ENCODE data around the gene SYNE1.

SYNE1 gene

DNA sequence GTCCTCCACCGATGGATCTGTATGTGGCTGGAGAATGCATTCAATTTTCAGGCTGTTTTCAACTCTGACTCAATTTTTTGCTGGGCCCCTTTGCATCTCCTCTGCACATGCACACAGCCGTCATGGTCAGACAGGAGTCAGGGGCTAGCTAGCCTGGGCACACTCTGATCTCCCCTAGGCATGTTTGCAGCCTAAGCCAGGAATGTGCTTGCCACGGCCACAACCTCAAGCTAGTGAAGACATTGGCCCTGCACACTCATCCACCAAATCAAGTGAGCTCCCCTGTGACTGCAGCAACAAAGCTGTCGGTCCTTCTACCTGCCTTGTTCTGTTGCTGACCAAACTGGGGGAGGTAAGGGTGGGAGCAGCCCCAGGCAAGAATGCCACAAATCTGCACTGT lies 529.2 kb downstream of the SYNE1 start:
- H3K36me3 ChIP-seq = no peaks in the 10 kb centered on the region
- no peak overlapping the region for H3K27ac ChIP-seq
- H3K4me3 ChIP-seq (ENCODE audit: low read depth in 1 of 2, low read length in 1 of 2) = no peak overlapping the region
- H3K27me3 ChIP-seq = peaks cover 22% of the 10 kb centered on the region
- no peaks in the 10 kb centered on the region for H3K9me3 ChIP-seq
- H3K4me1 ChIP-seq (ENCODE audit: control insufficient read depth in 1 of 2, insufficient read depth in 1 of 2, low read depth in 1 of 2, low read length in 1 of 2) = no peaks in the 10 kb centered on the region
- TF ChIP-seq, protein P1, sequence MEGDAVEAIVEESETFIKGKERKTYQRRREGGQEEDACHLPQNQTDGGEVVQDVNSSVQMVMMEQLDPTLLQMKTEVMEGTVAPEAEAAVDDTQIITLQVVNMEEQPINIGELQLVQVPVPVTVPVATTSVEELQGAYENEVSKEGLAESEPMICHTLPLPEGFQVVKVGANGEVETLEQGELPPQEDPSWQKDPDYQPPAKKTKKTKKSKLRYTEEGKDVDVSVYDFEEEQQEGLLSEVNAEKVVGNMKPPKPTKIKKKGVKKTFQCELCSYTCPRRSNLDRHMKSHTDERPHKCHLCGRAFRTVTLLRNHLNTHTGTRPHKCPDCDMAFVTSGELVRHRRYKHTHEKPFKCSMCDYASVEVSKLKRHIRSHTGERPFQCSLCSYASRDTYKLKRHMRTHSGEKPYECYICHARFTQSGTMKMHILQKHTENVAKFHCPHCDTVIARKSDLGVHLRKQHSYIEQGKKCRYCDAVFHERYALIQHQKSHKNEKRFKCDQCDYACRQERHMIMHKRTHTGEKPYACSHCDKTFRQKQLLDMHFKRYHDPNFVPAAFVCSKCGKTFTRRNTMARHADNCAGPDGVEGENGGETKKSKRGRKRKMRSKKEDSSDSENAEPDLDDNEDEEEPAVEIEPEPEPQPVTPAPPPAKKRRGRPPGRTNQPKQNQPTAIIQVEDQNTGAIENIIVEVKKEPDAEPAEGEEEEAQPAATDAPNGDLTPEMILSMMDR (IDR thresholded peaks at IDR 0.05) = no peak

DNA sequence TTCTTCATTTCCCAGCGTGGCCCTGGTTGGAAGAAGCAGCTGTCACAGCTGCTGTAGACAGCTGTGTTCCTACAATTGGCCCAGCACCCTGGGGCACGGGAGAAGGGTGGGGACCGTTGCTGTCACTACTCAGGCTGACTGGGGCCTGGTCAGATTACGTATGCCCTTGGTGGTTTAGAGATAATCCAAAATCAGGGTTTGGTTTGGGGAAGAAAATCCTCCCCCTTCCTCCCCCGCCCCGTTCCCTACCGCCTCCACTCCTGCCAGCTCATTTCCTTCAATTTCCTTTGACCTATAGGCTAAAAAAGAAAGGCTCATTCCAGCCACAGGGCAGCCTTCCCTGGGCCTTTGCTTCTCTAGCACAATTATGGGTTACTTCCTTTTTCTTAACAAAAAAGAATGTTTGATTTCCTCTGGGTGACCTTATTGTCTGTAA lies 537.0 kb downstream of the SYNE1 start:
- no peak overlapping the region for H3K4me3 ChIP-seq (ENCODE audit: low read depth in 1 of 2, low read length in 1 of 2)
- no peaks in the 10 kb centered on the region for H3K4me1 ChIP-seq (ENCODE audit: control insufficient read depth in 1 of 2, insufficient read depth in 1 of 2, low read depth in 1 of 2, low read length in 1 of 2)
- no peaks in the 10 kb centered on the region for H3K27me3 ChIP-seq
- no peaks in the 10 kb centered on the region for H3K36me3 ChIP-seq
- TF ChIP-seq, protein P1 (IDR thresholded peaks at IDR 0.05) = no peak
- no peak overlapping the region for H3K27ac ChIP-seq
- no peaks in the 10 kb centered on the region for H3K9me3 ChIP-seq

DNA sequence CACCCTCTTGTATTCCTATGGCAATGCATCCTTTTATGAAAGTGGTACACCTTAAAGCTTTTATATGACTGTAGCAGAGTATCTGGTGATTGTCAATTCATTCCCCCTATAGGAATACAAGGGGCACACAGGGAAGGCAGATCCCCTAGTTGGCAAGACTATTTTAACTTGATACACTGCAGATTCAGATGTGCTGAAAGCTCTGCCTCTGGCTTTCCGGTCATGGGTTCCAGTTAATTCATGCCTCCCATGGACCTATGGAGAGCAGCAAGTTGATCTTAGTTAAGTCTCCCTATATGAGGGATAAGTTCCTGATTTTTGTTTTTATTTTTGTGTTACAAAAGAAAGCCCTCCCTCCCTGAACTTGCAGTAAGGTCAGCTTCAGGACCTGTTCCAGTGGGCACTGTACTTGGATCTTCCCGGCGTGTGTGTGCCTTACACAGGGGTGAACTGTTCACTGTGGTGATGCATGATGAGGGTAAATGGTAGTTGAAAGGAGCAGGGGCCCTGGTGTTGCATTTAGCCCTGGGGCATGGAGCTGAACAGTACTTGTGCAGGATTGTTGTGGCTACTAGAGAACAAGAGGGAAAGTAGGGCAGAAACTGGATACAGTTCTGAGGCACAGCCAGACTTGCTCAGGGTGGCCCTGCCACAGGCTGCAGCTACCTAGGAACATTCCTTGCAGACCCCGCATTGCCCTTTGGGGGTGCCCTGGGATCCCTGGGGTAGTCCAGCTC lies 537.5 kb downstream of the SYNE1 start:
- TF ChIP-seq, protein P1 (IDR thresholded peaks at IDR 0.05) = no peak
- no peaks in the 10 kb centered on the region for H3K4me1 ChIP-seq (ENCODE audit: control insufficient read depth in 1 of 2, insufficient read depth in 1 of 2, low read depth in 1 of 2, low read length in 1 of 2)
- no peaks in the 10 kb centered on the region for H3K9me3 ChIP-seq
- H3K27ac ChIP-seq = no peak overlapping the region
- H3K4me3 ChIP-seq (ENCODE audit: low read depth in 1 of 2, low read length in 1 of 2) = no peak overlapping the region
- H3K27me3 ChIP-seq = no peaks in the 10 kb centered on the region
- H3K36me3 ChIP-seq = no peaks in the 10 kb centered on the region

DNA sequence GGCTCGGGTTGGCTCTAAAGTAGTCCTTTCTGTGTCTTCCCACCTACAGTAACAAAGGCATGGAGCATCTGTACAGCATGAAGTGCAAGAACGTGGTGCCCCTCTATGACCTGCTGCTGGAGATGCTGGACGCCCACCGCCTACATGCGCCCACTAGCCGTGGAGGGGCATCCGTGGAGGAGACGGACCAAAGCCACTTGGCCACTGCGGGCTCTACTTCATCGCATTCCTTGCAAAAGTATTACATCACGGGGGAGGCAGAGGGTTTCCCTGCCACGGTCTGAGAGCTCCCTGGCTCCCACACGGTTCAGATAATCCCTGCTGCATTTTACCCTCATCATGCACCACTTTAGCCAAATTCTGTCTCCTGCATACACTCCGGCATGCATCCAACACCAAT lies 538.5 kb downstream of the SYNE1 start:
- TF ChIP-seq, protein P1 (IDR thresholded peaks at IDR 0.05) = no peak

DNA sequence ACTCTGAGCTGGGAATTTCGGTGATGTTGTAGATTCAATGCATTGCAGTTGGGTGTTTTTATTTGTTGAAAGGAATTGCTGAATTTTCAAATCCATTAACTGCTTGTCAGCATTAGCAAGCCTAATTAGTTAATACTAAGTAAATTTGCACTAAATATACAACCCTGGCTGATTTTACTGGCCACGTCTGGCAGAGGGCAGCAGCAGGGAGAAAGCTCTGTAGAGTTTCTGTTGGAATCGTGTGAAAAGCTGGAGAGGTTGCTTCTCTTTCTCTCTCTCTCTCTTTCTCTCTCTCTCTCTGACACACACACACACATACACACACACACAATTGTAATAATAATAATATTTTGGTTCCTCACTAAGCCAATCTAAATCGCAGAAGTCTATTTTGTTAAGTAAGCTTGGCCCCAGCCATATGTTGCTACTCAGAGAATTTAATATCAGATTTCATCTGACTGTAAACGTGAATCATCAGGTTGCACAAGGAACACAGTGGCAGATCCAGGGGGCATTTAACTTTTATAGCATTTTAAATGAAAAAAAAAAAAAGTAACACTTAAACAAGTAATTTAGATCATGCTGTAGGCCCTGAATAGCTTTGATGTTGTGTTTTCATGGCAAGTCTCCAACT lies 540.2 kb downstream of the SYNE1 start:
- no peaks in the 10 kb centered on the region for H3K4me1 ChIP-seq (ENCODE audit: control insufficient read depth in 1 of 2, insufficient read depth in 1 of 2, low read depth in 1 of 2, low read length in 1 of 2)
- H3K27ac ChIP-seq = no peak overlapping the region

More for the DNA sequence above, 538.5 kb downstream of the SYNE1 start:
- Histone ChIP-seq H3K27me3 (no peaks in the 10 kb centered on the region), H3K4me1 (ENCODE audit: control insufficient read depth in 1 of 2, insufficient read depth in 1 of 2, low read depth in 1 of 2, low read length in 1 of 2) (no peaks in the 10 kb centered on the region), H3K27ac (no peak overlapping the region), H3K36me3 (no peaks in the 10 kb centered on the region), H3K9me3 (no peaks in the 10 kb centered on the region), H3K4me3 (ENCODE audit: low read depth in 1 of 2, low read length in 1 of 2) (no peak overlapping the region)

More for the DNA sequence above, 540.2 kb downstream of the SYNE1 start:
- TF ChIP-seq, protein P1 (IDR thresholded peaks at IDR 0.05) = no peak
- Histone ChIP-seq H3K27me3 (no peaks in the 10 kb centered on the region), H3K36me3 (no peaks in the 10 kb centered on the region), H3K4me3 (ENCODE audit: low read depth in 1 of 2, low read length in 1 of 2) (no peak overlapping the region), H3K9me3 (no peaks in the 10 kb centered on the region)

Measured in neutrophil (primary cell).